ENCODE measurements around the gene KDM2B.

The KDM2B gene

DNA sequence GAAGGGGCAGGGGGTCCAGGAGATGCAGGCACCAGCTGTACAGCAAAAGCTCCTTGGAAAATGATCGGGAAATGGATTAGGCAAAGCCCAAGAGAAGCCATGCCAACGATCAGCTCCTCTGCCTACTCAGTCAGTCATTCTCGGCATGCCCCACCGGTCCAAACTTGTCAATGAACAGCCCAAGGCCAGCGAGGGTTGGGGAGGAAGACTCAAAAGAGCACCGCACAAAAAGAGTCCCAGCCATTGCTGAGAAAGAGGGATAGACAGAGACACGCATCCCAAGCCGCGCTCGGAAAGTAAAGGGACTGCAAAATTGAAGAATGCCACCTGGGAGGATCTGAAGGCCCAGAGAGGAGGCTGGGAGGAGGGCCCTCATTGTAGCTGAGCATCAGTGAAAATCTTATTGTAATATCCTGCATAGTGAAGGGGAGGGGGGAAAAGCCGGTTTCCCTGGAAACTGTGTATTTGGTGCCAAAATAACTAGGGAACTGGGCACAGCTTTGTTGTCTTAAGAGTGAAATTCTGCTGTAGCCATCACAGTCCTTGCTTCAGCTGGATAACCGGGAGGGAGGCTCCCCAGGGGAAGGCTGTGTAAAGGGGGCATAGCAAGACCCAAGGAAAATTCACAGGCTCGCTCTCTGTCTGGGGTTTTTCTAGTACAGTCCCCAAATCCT, 4.7 kb downstream of the KDM2B start:
- no peaks in the 10 kb centered on the region for H3K9me2 ChIP-seq (ENCODE audit: low read depth, low read length)
- H3K4me3 ChIP-seq (ENCODE audit: low read depth, low read length, poor library complexity, severe bottlenecking), result no peak overlapping the region
- no peaks in the 10 kb centered on the region for H3K9me3 ChIP-seq (ENCODE audit: low read length)
- H3K4me2 ChIP-seq (ENCODE audit: low read length), result no peak overlapping the region
- H3K9ac ChIP-seq (ENCODE audit: low read length), result no peak overlapping the region
- peaks cover 13% of the 10 kb centered on the region; the same call in 1 of the 2 replicates for H3K36me3 ChIP-seq (ENCODE audit: insufficient read depth, low read length)
- TF ChIP-seq, protein P1, sequence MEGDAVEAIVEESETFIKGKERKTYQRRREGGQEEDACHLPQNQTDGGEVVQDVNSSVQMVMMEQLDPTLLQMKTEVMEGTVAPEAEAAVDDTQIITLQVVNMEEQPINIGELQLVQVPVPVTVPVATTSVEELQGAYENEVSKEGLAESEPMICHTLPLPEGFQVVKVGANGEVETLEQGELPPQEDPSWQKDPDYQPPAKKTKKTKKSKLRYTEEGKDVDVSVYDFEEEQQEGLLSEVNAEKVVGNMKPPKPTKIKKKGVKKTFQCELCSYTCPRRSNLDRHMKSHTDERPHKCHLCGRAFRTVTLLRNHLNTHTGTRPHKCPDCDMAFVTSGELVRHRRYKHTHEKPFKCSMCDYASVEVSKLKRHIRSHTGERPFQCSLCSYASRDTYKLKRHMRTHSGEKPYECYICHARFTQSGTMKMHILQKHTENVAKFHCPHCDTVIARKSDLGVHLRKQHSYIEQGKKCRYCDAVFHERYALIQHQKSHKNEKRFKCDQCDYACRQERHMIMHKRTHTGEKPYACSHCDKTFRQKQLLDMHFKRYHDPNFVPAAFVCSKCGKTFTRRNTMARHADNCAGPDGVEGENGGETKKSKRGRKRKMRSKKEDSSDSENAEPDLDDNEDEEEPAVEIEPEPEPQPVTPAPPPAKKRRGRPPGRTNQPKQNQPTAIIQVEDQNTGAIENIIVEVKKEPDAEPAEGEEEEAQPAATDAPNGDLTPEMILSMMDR (IDR thresholded peaks at IDR 0.05; ENCODE audit: low read length), result no peak
- no peak for TF ChIP-seq EZH2 (IDR thresholded peaks at IDR 0.05; ENCODE audit: borderline replicate concordance, low read length)
- H2AFZ ChIP-seq (ENCODE audit: low read length), result no peak overlapping the region
- no peaks in the 10 kb centered on the region for H3K27me3 ChIP-seq (ENCODE audit: insufficient read depth, low read length)
- no peaks in the 10 kb centered on the region for H4K20me1 ChIP-seq (ENCODE audit: insufficient read depth, low read length)
- H3K27ac ChIP-seq (ENCODE audit: low read depth, low read length, poor library complexity, severe bottlenecking), result no peak overlapping the region
- H3K4me1 ChIP-seq (ENCODE audit: insufficient read depth, low read length, severe bottlenecking), result peaks cover 18% of the 10 kb centered on the region
- no peaks in the 10 kb centered on the region for H3F3A ChIP-seq (ENCODE audit: insufficient read depth, low read length)
- H3K79me2 ChIP-seq (ENCODE audit: insufficient read depth, low read length), result no peaks in the 10 kb centered on the region

DNA sequence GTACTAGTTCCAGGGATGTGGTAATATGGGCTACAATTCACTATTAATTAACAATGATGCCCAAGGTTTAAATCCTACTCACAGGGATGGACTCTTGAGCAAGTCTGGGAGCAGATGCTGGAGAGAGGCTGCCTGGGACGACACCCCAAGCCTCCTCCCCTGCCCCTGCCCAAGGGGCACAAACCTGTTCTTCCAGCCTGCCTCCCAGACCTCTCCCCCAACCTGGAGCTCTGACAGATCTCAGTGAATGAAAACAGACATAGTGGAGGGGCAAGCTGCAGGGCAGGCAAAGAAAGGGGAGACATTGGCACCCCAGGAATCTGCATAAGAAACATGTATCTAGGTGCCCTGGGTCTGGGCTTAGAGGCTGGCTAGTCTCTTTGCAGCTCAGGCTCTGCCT, 5.8 kb downstream of the KDM2B start:
- no peaks in the 10 kb centered on the region for H3K79me2 ChIP-seq (ENCODE audit: insufficient read depth, low read length)
- no peak overlapping the region for H3K4me3 ChIP-seq (ENCODE audit: low read depth, low read length, poor library complexity, severe bottlenecking)
- no peak overlapping the region for H3K9ac ChIP-seq (ENCODE audit: low read length)
- no peaks in the 10 kb centered on the region for H3K9me2 ChIP-seq (ENCODE audit: low read depth, low read length)
- no peaks in the 10 kb centered on the region for H3K9me3 ChIP-seq (ENCODE audit: low read length)
- TF ChIP-seq, protein P1 (IDR thresholded peaks at IDR 0.05; ENCODE audit: low read length), result no peak
- TF ChIP-seq EZH2 (IDR thresholded peaks at IDR 0.05; ENCODE audit: borderline replicate concordance, low read length), result no peak
- no peak overlapping the region for H2AFZ ChIP-seq (ENCODE audit: low read length)
- peaks cover 12% of the 10 kb centered on the region for H3K4me1 ChIP-seq (ENCODE audit: insufficient read depth, low read length, severe bottlenecking)
- H3K27ac ChIP-seq (ENCODE audit: low read depth, low read length, poor library complexity, severe bottlenecking), result no peak overlapping the region
- H3K27me3 ChIP-seq (ENCODE audit: insufficient read depth, low read length), result no peaks in the 10 kb centered on the region
- H3F3A ChIP-seq (ENCODE audit: insufficient read depth, low read length), result no peaks in the 10 kb centered on the region
- H3K36me3 ChIP-seq (ENCODE audit: insufficient read depth, low read length), result peaks cover 13% of the 10 kb centered on the region; the same call in 1 of the 2 replicates
- H3K4me2 ChIP-seq (ENCODE audit: low read length), result no peak overlapping the region
- no peaks in the 10 kb centered on the region for H4K20me1 ChIP-seq (ENCODE audit: insufficient read depth, low read length)

DNA sequence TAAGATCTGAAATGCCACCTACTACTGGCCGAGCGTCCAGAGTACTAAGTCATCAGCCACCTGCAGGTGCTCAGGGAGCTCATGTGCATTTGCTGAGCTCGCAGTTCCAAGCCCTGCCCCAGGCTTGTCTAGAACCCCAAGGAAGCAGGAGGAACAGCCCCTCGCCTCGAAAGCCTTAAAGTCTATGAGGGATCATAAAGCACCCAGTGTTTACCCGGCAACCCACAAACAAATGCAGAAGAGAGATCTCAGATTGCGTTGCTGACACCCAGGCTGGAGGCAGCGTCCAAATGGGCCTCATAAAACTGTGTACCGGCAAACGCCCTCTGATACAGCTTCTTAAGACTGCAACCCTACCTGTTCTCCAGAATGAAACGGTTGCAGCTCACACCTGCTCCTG, 6.8 kb downstream of the KDM2B start:
- peaks cover 5% of the 10 kb centered on the region for H3K4me1 ChIP-seq (ENCODE audit: insufficient read depth, low read length, severe bottlenecking)
- no peak overlapping the region for H2AFZ ChIP-seq (ENCODE audit: low read length)
- peaks cover 13% of the 10 kb centered on the region; the same call in 1 of the 2 replicates for H3K36me3 ChIP-seq (ENCODE audit: insufficient read depth, low read length)
- H3K79me2 ChIP-seq (ENCODE audit: insufficient read depth, low read length), result no peaks in the 10 kb centered on the region
- no peaks in the 10 kb centered on the region for H3K9me2 ChIP-seq (ENCODE audit: low read depth, low read length)
- H3K4me3 ChIP-seq (ENCODE audit: low read depth, low read length, poor library complexity, severe bottlenecking), result no peak overlapping the region
- no peaks in the 10 kb centered on the region for H3K9me3 ChIP-seq (ENCODE audit: low read length)
- H3K27ac ChIP-seq (ENCODE audit: low read depth, low read length, poor library complexity, severe bottlenecking), result no peak overlapping the region
- TF ChIP-seq, protein P1 (IDR thresholded peaks at IDR 0.05; ENCODE audit: low read length), result no peak
- no peak for TF ChIP-seq EZH2 (IDR thresholded peaks at IDR 0.05; ENCODE audit: borderline replicate concordance, low read length)
- no peak overlapping the region for H3K9ac ChIP-seq (ENCODE audit: low read length)
- no peaks in the 10 kb centered on the region for H3F3A ChIP-seq (ENCODE audit: insufficient read depth, low read length)
- H3K4me2 ChIP-seq (ENCODE audit: low read length), result no peak overlapping the region
- no peaks in the 10 kb centered on the region for H4K20me1 ChIP-seq (ENCODE audit: insufficient read depth, low read length)
- no peaks in the 10 kb centered on the region for H3K27me3 ChIP-seq (ENCODE audit: insufficient read depth, low read length)
